Gastroesophageal sphincter (tissue), 3 donors: ENCODE data around the gene TNKS2.

Source experiments
- CTCF ChIP-seq, 4 experiments: fragments of 200-600 bp in 2 of 4; fragments of 450-650 bp in 2 of 4; sonication (generic) in 1 of 4; IDR thresholded peaks; one replicate each; pipeline ENCODE4 v1.5.1; 2017 to 2019; ENCODE audit warnings: antibody characterized with exemption in 4 of 4, mild to moderate bottlenecking in 2 of 4, moderate library complexity in 2 of 4
- EP300 ChIP-seq: sonication (generic); formaldehyde crosslinking; IDR thresholded peaks from one replicate; pipeline ENCODE4 v1.6.1; 2017; ENCODE audit warnings: antibody characterized with exemption, mild to moderate bottlenecking
- POLR2A ChIP-seq, 2 donors: fragments of 450-650 bp; IDR thresholded peaks; one replicate each; pipeline ENCODE4 v1.6.1; 2017; ENCODE audit warnings: antibody characterized with exemption in 2 of 2, mild to moderate bottlenecking in 2 of 2, moderate library complexity in 1 of 2
- POLR2AphosphoS5 ChIP-seq: sonication (generic); formaldehyde crosslinking; IDR thresholded peaks from one replicate; pipeline ENCODE4 v1.6.1; 2017; ENCODE audit warnings: antibody characterized with exemption

DNA sequence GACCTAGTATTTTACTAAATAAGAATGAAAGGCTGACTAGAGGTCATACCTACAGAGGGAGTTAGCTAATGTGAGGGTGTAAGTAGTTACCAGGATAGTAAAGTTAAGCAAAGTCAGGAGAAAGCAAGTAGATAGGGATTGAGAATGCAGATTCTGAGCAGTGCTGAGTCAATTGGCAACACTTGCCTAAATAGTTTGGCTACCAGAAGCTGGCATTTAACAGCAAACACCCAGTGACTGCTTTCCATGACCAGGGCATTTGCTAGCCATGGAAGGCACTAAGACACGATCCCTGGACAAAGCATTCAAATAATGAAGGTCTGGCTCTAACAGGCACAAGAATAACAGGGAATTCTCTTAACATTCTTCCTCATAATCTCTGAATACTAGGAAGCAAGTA lies 25.9 kb downstream of the TNKS2 start:
- TF ChIP-seq CTCF (IDR thresholded peaks at IDR 0.05), result no peak
- TF ChIP-seq POLR2AphosphoS5, result no peak
- TF ChIP-seq POLR2A (IDR thresholded peaks at IDR 0.05), result no peak
- TF ChIP-seq EP300, result no peak
